Stimulated activated naive B cell treated with anti-CD40 and anti-IgM and Interleukin-4, amounts not matched to agents 10 μg/mL and 1 μg/mL and 100 μg/mL, for 72 hours (primary cell): ENCODE results near the gene NDUFV2.
"Not testable (repeated sequence)": the region's sequence is repeated elsewhere in the genome, so short reads cannot be mapped to it uniquely, and the experiment has no call there.

Experiments
- ATAC-seq, 2 donors: fragments of 150-1000 bp; cut with Tn5 transposase; replicated peaks; 2 replicates each; pipeline ENCODE4 v1.10.0; 2021; ENCODE audit warnings: moderate library complexity in 1 of 2
- DNase-seq: peaks from one replicate; pipeline ENCODE4 v3.0.0; 2021
- H3K27ac Mint-ChIP-seq: one replicate; pipeline ENCODE4 v1.8.0; 2022; ENCODE audit warnings: mild to moderate bottlenecking, mixed read lengths
- H3K27me3 Mint-ChIP-seq, 2 donors: one replicate each; pipeline ENCODE4 v1.8.0; 2022; ENCODE audit warnings: mixed read lengths in 2 of 2
- H3K36me3 Mint-ChIP-seq, 2 donors: one replicate each; pipeline ENCODE4 v1.8.0; 2022; ENCODE audit warnings: mixed read lengths in 2 of 2, mild to moderate bottlenecking in 1 of 2
- H3K4me1 Mint-ChIP-seq, 2 donors: one replicate each; pipeline ENCODE4 v1.8.0; 2022; ENCODE audit warnings: mixed read lengths in 2 of 2, mild to moderate bottlenecking in 1 of 2
- H3K4me3 Mint-ChIP-seq, 2 donors: one replicate each; pipeline ENCODE4 v1.8.0; 2022; ENCODE audit warnings: mild to moderate bottlenecking in 2 of 2, mixed read lengths in 2 of 2, moderate library complexity in 1 of 2
- H3K9me3 Mint-ChIP-seq, 2 donors: one replicate each; pipeline ENCODE4 v1.8.0; 2022; ENCODE audit warnings: mixed read lengths in 2 of 2, mild to moderate bottlenecking in 1 of 2

Gene NDUFV2

GRCh38 chr18:9079818-9080528, 22.5 kb upstream of the NDUFV2 start:
- DNase-seq = no peak
- Mint-ChIP-seq H3K36me3 (no peaks in the 10 kb centered on the region), H3K4me1 (peaks cover 10 to 28% of the 10 kb centered on the region in 2 donors), H3K4me3 (no peak overlapping the region), H3K27me3 (no peaks in the 10 kb centered on the region), H3K27ac (peak overlapping the region; percentile 38), H3K9me3 (no peaks in the 10 kb centered on the region)
- ATAC-seq = no peak

- Mint-ChIP-seq H3K4me3 (no peak overlapping the region), H3K4me1 (peaks cover 10 to 28% of the 10 kb centered on the region in 2 donors)
- ATAC-seq = no peak
These were observed 20.6 kb upstream of the NDUFV2 start for GRCh38 chr18:9081940-9082339.

GRCh38 chr18:9082711-9083510, 19.6 kb upstream of the NDUFV2 start:
- Mint-ChIP-seq H3K36me3 (no peaks in the 10 kb centered on the region), H3K9me3 (no peaks in the 10 kb centered on the region), H3K27ac (peak overlapping the region; percentile 89), H3K4me1 (peaks cover 10 to 28% of the 10 kb centered on the region in 2 donors), H3K4me3 (peak overlapping the region; percentile 29 to 47), H3K27me3 (no peaks in the 10 kb centered on the region)
- ATAC-seq (peak; percentile 96 to 97), DNase-seq (no peak)

More at GRCh38 chr18:9081940-9082339, 20.6 kb upstream of the NDUFV2 start:
- no peaks in the 10 kb centered on the region for H3K27me3 Mint-ChIP-seq
- no peaks in the 10 kb centered on the region for H3K36me3 Mint-ChIP-seq
- no peak for DNase-seq
- no peak overlapping the region for H3K27ac Mint-ChIP-seq
- H3K9me3 Mint-ChIP-seq = no peaks in the 10 kb centered on the region

- Mint-ChIP-seq H3K27ac (no peak overlapping the region), H3K4me3 (no peak overlapping the region), H3K4me1 (peaks cover 11 to 24% of the 10 kb centered on the region in 2 donors)
These were observed 16.5 kb upstream of the NDUFV2 start for GRCh38 chr18:9086015-9086414.

GRCh38 chr18:9086624-9087023, 15.9 kb upstream of the NDUFV2 start:
- Mint-ChIP-seq H3K27me3 (no peaks in the 10 kb centered on the region), H3K9me3 (no peaks in the 10 kb centered on the region), H3K27ac (no peak overlapping the region), H3K4me1 (peaks cover 11 to 24% of the 10 kb centered on the region in 2 donors), H3K4me3 (no peak overlapping the region), H3K36me3 (no peaks in the 10 kb centered on the region)
- DNase-seq (no peak), ATAC-seq (no peak)

More at GRCh38 chr18:9086015-9086414, 16.5 kb upstream of the NDUFV2 start:
- Mint-ChIP-seq H3K9me3 (no peaks in the 10 kb centered on the region), H3K36me3 (no peaks in the 10 kb centered on the region), H3K27me3 (no peaks in the 10 kb centered on the region)
- no peak for DNase-seq
- ATAC-seq = no peak

- no peak overlapping the region for H3K27ac Mint-ChIP-seq
- no peak overlapping the region for H3K4me3 Mint-ChIP-seq
- no peaks in the 10 kb centered on the region for H3K27me3 Mint-ChIP-seq
- ATAC-seq (no peak), DNase-seq (no peak)
- H3K4me1 Mint-ChIP-seq = peaks cover 11 to 24% of the 10 kb centered on the region in 2 donors
- no peaks in the 10 kb centered on the region for H3K9me3 Mint-ChIP-seq
- no peaks in the 10 kb centered on the region for H3K36me3 Mint-ChIP-seq
These were observed 15.4 kb upstream of the NDUFV2 start for GRCh38 chr18:9087144-9087543.

GRCh38 chr18:9088252-9088651, 14.2 kb upstream of the NDUFV2 start:
- no peak overlapping the region for H3K27ac Mint-ChIP-seq
- no peaks in the 10 kb centered on the region for H3K9me3 Mint-ChIP-seq
- DNase-seq (no peak), ATAC-seq (no peak)
- no peaks in the 10 kb centered on the region for H3K36me3 Mint-ChIP-seq
- no peaks in the 10 kb centered on the region for H3K27me3 Mint-ChIP-seq
- peaks cover 2 to 12% of the 10 kb centered on the region in 2 donors for H3K4me1 Mint-ChIP-seq
- H3K4me3 Mint-ChIP-seq = no peak overlapping the region

- not testable (repeated sequence) for H3K9me3 Mint-ChIP-seq, H3K4me3 Mint-ChIP-seq, DNase-seq, H3K27me3 Mint-ChIP-seq, ATAC-seq, H3K27ac Mint-ChIP-seq, H3K36me3 Mint-ChIP-seq
- H3K4me1 Mint-ChIP-seq = peaks cover 1 to 11% of the 10 kb centered on the region in 2 donors
These were observed 13.8 kb upstream of the NDUFV2 start for GRCh38 chr18:9088727-9089126.

GRCh38 chr18:9090578-9090977, 11.9 kb upstream of the NDUFV2 start:
- peaks cover 10 to 27% of the 10 kb centered on the region in 2 donors for H3K4me1 Mint-ChIP-seq
- no peaks in the 10 kb centered on the region for H3K36me3 Mint-ChIP-seq
- ATAC-seq (no peak), DNase-seq (no peak)
- H3K27ac Mint-ChIP-seq = no peak overlapping the region
- H3K4me3 Mint-ChIP-seq = no peak overlapping the region
- H3K27me3 Mint-ChIP-seq = no peaks in the 10 kb centered on the region
- H3K9me3 Mint-ChIP-seq = no peaks in the 10 kb centered on the region

- Mint-ChIP-seq H3K4me1 (peaks cover 14 to 32% of the 10 kb centered on the region in 2 donors), H3K27me3 (no peaks in the 10 kb centered on the region), H3K9me3 (no peaks in the 10 kb centered on the region), H3K36me3 (no peaks in the 10 kb centered on the region), H3K4me3 (no peak overlapping the region), H3K27ac (no peak overlapping the region)
- DNase-seq (no peak), ATAC-seq (peak in 1 of 2 donors; percentile 8)
These were observed 11.4 kb upstream of the NDUFV2 start for GRCh38 chr18:9091066-9091476.

- Mint-ChIP-seq H3K27me3 (no peaks in the 10 kb centered on the region), H3K4me1 (peaks cover 14 to 32% of the 10 kb centered on the region in 2 donors), H3K27ac (no peak overlapping the region), H3K4me3 (no peak overlapping the region), H3K9me3 (no peaks in the 10 kb centered on the region), H3K36me3 (no peaks in the 10 kb centered on the region)
- no peak for DNase-seq
- no peak for ATAC-seq
These were observed 9.8 kb upstream of the NDUFV2 start for GRCh38 chr18:9092665-9093064.

- not testable (repeated sequence) for H3K36me3 Mint-ChIP-seq, H3K27ac Mint-ChIP-seq, H3K27me3 Mint-ChIP-seq, DNase-seq, ATAC-seq, H3K4me3 Mint-ChIP-seq, H3K9me3 Mint-ChIP-seq
- H3K4me1 Mint-ChIP-seq = peaks cover 14 to 32% of the 10 kb centered on the region in 2 donors
These were observed 9.4 kb upstream of the NDUFV2 start for GRCh38 chr18:9093109-9093508.

- peak; percentile 71 to 72 for ATAC-seq
- H3K4me3 Mint-ChIP-seq = peak overlapping the region; percentile 55 to 64
- H3K4me1 Mint-ChIP-seq = peaks cover 14 to 32% of the 10 kb centered on the region in 2 donors
- no peaks in the 10 kb centered on the region for H3K9me3 Mint-ChIP-seq
- DNase-seq = no peak
- peak overlapping the region; percentile 92 for H3K27ac Mint-ChIP-seq
- no peaks in the 10 kb centered on the region for H3K36me3 Mint-ChIP-seq
- no peaks in the 10 kb centered on the region for H3K27me3 Mint-ChIP-seq
These were observed 7.9 kb upstream of the NDUFV2 start for GRCh38 chr18:9094307-9095226.
